GM12891 (cell line): ENCODE results near the gene MYH14.

Experiments
- DNase-seq: peaks from one replicate; pipeline ENCODE4 v3.0.0; 2011; ENCODE audit warnings: low spot score; ENCODE audit not compliant: insufficient read length
- FAIRE-seq: peaks from 2 replicates; lab custom pipeline; 2011; peaks lifted over from hg19 to GRCh38; lab: Jason Lieb, UNC
- PAX5 ChIP-seq: IDR thresholded peaks from 2 replicates; pipeline ENCODE4 v1.6.1; 2011; ENCODE audit warnings: low read length, moderate library complexity, mild to moderate bottlenecking; ENCODE audit not compliant: insufficient read depth, severe bottlenecking
- POLR2A ChIP-seq: IDR thresholded peaks from 2 replicates; pipeline ENCODE4 v1.6.1; 2011; ENCODE audit warnings: low read depth, low read length, control low read depth
- POLR2AphosphoS5 ChIP-seq: IDR thresholded peaks from 2 replicates; pipeline ENCODE4 v1.6.1; 2011; ENCODE audit warnings: low read depth, low read length, control low read depth
- POU2F2 ChIP-seq: IDR thresholded peaks from 2 replicates; pipeline ENCODE4 v1.6.1; 2011; ENCODE audit warnings: low read depth, mild to moderate bottlenecking, control low read depth, low read length, moderate library complexity
- SPI1 ChIP-seq: IDR thresholded peaks from 2 replicates; pipeline ENCODE4 v1.6.1; 2011; ENCODE audit warnings: low read depth, low read length, control low read depth
- TAF1 ChIP-seq: IDR thresholded peaks from 2 replicates; pipeline ENCODE4 v1.6.1; 2011; ENCODE audit warnings: low read depth, low read length, control low read depth

Gene MYH14

GRCh38 chr19:50250450-50251136, 47.2 kb downstream of the MYH14 start:
- no peak for FAIRE-seq

GRCh38 chr19:50252111-50252886, 48.9 kb downstream of the MYH14 start:
- FAIRE-seq (no peak), DNase-seq (no peak)
- TF ChIP-seq TAF1 (no peak), POLR2A (no peak), POU2F2 (no peak)

More at GRCh38 chr19:50250450-50251136, 47.2 kb downstream of the MYH14 start:
- TF ChIP-seq TAF1: no peak
- no peak for TF ChIP-seq POU2F2
- TF ChIP-seq POLR2A: no peak
- no peak for TF ChIP-seq PAX5
- no peak for TF ChIP-seq POLR2AphosphoS5
- no peak for TF ChIP-seq SPI1
- DNase-seq: no peak

GRCh38 chr19:50252887-50253268, 49.5 kb downstream of the MYH14 start:
- TF ChIP-seq POLR2AphosphoS5 (no peak), PAX5 (no peak), POLR2A (no peak), POU2F2 (no peak), TAF1 (no peak), SPI1 (no peak)

GRCh38 chr19:50255115-50255514, 51.7 kb downstream of the MYH14 start:
- DNase-seq (no peak), FAIRE-seq (no peak)
- TF ChIP-seq SPI1 (no peak), PAX5 (no peak), POLR2AphosphoS5 (no peak), TAF1 (no peak), POU2F2 (no peak), POLR2A (no peak)

More at GRCh38 chr19:50252887-50253268, 49.5 kb downstream of the MYH14 start:
- no peak for DNase-seq
- no peak for FAIRE-seq

- DNase-seq: no peak
- TF ChIP-seq POLR2AphosphoS5 (no peak), SPI1 (no peak), PAX5 (no peak), POU2F2 (no peak), POLR2A (no peak), TAF1 (no peak)
- no peak for FAIRE-seq
Measured at GRCh38 chr19:50257141-50257540, 53.7 kb downstream of the MYH14 start.

GRCh38 chr19:50258918-50259372, 55.5 kb downstream of the MYH14 start:
- TF ChIP-seq SPI1 (0 out of 2 replicates have a peak, but pooled peaks have one; percentile 3), POLR2AphosphoS5 (no peak)
- FAIRE-seq (no peak), DNase-seq (no peak)

GRCh38 chr19:50261446-50261970, 58.1 kb downstream of the MYH14 start:
- DNase-seq (no peak), FAIRE-seq (no peak)
- TF ChIP-seq POLR2AphosphoS5 (no peak), PAX5 (no peak), POU2F2 (no peak), POLR2A (no peak), SPI1 (no peak), TAF1 (no peak)

- DNase-seq: no peak
- no peak for FAIRE-seq
- no peak for TF ChIP-seq POU2F2
- TF ChIP-seq TAF1: no peak
- no peak for TF ChIP-seq PAX5
- no peak for TF ChIP-seq POLR2A
- TF ChIP-seq POLR2AphosphoS5: no peak
- TF ChIP-seq SPI1: no peak
Measured at GRCh38 chr19:50263176-50263575, 59.8 kb downstream of the MYH14 start.

- TF ChIP-seq TAF1: no peak
- no peak for TF ChIP-seq POLR2A
- TF ChIP-seq SPI1: no peak
- no peak for TF ChIP-seq PAX5
- no peak for TF ChIP-seq POU2F2
- TF ChIP-seq POLR2AphosphoS5: no peak
- DNase-seq: no peak
- no peak for FAIRE-seq
Measured at GRCh38 chr19:50264483-50265186, 61.2 kb downstream of the MYH14 start.

- no peak for FAIRE-seq
- TF ChIP-seq PAX5: no peak
- no peak for TF ChIP-seq POLR2A
- no peak for TF ChIP-seq SPI1
- TF ChIP-seq POLR2AphosphoS5: no peak
- no peak for TF ChIP-seq POU2F2
- no peak for DNase-seq
Measured at GRCh38 chr19:50266041-50266440, 62.6 kb downstream of the MYH14 start.
